Tibial nerve (tissue), 4 donors: ENCODE results near the gene ANO4.

Experiments
- CTCF ChIP-seq, 5 experiments: fragments of 200-600 bp in 3 of 5; fragments of 450-650 bp in 2 of 5; sonication (generic) in 3 of 5; IDR thresholded peaks; one replicate each; pipeline ENCODE4 v1.5.1; 2016 to 2019; ENCODE audit warnings: antibody characterized with exemption in 5 of 5, mild to moderate bottlenecking in 3 of 5, moderate library complexity in 2 of 5
- EP300 ChIP-seq, 2 donors: sonication (generic); formaldehyde crosslinking; IDR thresholded peaks; one replicate each; pipeline ENCODE4 v1.6.1; 2017; ENCODE audit warnings: antibody characterized with exemption in 2 of 2, mild to moderate bottlenecking in 1 of 2
- POLR2A ChIP-seq, 2 donors: fragments of 450-650 bp; IDR thresholded peaks; one replicate each; pipeline ENCODE4 v1.6.1; 2017; ENCODE audit warnings: antibody characterized with exemption in 2 of 2, mild to moderate bottlenecking in 2 of 2, moderate library complexity in 2 of 2

- TF ChIP-seq CTCF (IDR thresholded peaks at IDR 0.05) (no peak), EP300 (IDR thresholded peaks at IDR 0.05) (no peak), POLR2A (IDR thresholded peaks at IDR 0.05) (no peak)
These were observed 3.9 kb downstream of the ANO4 start for GRCh38 chr12:100798286-100799160.
